Activated B cell treated with CpG ODN at 0.5 μM for 24 hours (primary cell): Measurements from ENCODE around the gene GABPA. TPM values are rescaled to one million over a fixed set of nuclear protein-coding genes. Genes with fewer than 3 reads are reported as not detected.

Experiments
- ATAC-seq: fragments of 200-7000 bp; cut with Tn5 transposase; one replicate; pipeline ENCODE4 v1.10.0; 2021; ENCODE audit warnings: low read depth, mild to moderate bottlenecking, moderate library complexity
- CTCF ChIA-PET: fragments of 350-600 bp; sonication (Branson Sonifier 250); formaldehyde crosslinking; loops from one replicate; lab custom pipeline; 2021; ENCODE audit warnings: antibody characterized with exemption; lab: Charles Lee
- POLR2A ChIA-PET: fragments of 350-600 bp; sonication (Branson Sonifier 250); formaldehyde crosslinking; loops from one replicate; lab custom pipeline; 2021; ENCODE audit warnings: antibody characterized with exemption; lab: Charles Lee
- DNase-seq: peaks from one replicate; pipeline ENCODE4 v3.0.0; 2022
- H3K27ac Mint-ChIP-seq: one replicate; pipeline ENCODE4 v1.8.0; 2020; ENCODE audit warnings: mixed read lengths
- H3K27me3 Mint-ChIP-seq: one replicate; pipeline ENCODE4 v1.8.0; 2021; ENCODE audit warnings: mixed read lengths
- H3K36me3 Mint-ChIP-seq: one replicate; pipeline ENCODE4 v1.8.0; 2021; ENCODE audit warnings: low read depth, mixed read lengths
- H3K4me1 Mint-ChIP-seq: one replicate; pipeline ENCODE4 v1.8.0; 2021; ENCODE audit warnings: mixed read lengths
- H3K4me3 Mint-ChIP-seq: one replicate; pipeline ENCODE4 v1.8.0; 2020; ENCODE audit warnings: mild to moderate bottlenecking, mixed read lengths
- H3K9me3 Mint-ChIP-seq: one replicate; pipeline ENCODE4 v1.8.0; 2020; ENCODE audit warnings: mixed read lengths
- intact Hi-C: fragments of 100-400 bp; cut with micrococcal nuclease; formaldehyde crosslinking; loops from one replicate; pipeline ENCODE4 v1.15.1; 2024
- total RNA-seq: library from RNA; stranded (reverse); gene quantifications from 2 replicates; pipeline ENCODE4 v1.2.3, GENCODE V29; 2022
- TF ChIP-seq, protein P1 (sequence below): fragments of 200-600 bp; IDR thresholded peaks from one replicate; pipeline ENCODE4 v1.8.0; 2022; ENCODE audit warnings: antibody characterized with exemption, mild to moderate bottlenecking

GABPA gene
- total RNA-seq, 1 donor from 2014 or later, result 34.6 TPM

DNA sequence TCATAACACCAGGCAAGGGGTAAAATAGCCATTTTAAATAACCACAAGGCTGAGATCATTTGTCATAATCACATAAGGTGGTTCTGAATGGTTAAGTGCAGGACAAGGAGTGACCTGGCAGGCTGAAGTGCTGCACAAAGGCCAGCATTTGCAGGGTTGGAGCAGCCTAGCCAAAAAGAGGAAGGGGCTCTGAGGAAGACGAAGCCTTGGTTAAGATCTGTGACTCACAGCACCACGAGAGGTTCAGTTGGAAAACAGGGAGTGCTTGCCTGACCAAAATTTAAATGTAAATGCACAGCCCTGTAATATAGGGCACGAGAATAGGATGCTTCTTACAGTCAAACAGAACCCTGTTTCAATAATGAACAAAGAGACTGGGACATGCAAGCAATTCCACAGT is 12.1 kb upstream of the GABPA start:
- no peaks in the 10 kb centered on the region for H3K9me3 Mint-ChIP-seq
- H3K27ac Mint-ChIP-seq, result no peak overlapping the region
- ChIA-PET CTCF (no interaction called here), POLR2A (no interaction called here)
- TF ChIP-seq, protein P1, sequence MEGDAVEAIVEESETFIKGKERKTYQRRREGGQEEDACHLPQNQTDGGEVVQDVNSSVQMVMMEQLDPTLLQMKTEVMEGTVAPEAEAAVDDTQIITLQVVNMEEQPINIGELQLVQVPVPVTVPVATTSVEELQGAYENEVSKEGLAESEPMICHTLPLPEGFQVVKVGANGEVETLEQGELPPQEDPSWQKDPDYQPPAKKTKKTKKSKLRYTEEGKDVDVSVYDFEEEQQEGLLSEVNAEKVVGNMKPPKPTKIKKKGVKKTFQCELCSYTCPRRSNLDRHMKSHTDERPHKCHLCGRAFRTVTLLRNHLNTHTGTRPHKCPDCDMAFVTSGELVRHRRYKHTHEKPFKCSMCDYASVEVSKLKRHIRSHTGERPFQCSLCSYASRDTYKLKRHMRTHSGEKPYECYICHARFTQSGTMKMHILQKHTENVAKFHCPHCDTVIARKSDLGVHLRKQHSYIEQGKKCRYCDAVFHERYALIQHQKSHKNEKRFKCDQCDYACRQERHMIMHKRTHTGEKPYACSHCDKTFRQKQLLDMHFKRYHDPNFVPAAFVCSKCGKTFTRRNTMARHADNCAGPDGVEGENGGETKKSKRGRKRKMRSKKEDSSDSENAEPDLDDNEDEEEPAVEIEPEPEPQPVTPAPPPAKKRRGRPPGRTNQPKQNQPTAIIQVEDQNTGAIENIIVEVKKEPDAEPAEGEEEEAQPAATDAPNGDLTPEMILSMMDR, result no peak
- H3K36me3 Mint-ChIP-seq, result peaks cover 62% of the 10 kb centered on the region
- intact Hi-C loops, result no loop called here
- no peak overlapping the region for H3K4me3 Mint-ChIP-seq
- no peak for DNase-seq
- H3K27me3 Mint-ChIP-seq, result no peaks in the 10 kb centered on the region
- no peak for ATAC-seq
- no peaks in the 10 kb centered on the region for H3K4me1 Mint-ChIP-seq

DNA sequence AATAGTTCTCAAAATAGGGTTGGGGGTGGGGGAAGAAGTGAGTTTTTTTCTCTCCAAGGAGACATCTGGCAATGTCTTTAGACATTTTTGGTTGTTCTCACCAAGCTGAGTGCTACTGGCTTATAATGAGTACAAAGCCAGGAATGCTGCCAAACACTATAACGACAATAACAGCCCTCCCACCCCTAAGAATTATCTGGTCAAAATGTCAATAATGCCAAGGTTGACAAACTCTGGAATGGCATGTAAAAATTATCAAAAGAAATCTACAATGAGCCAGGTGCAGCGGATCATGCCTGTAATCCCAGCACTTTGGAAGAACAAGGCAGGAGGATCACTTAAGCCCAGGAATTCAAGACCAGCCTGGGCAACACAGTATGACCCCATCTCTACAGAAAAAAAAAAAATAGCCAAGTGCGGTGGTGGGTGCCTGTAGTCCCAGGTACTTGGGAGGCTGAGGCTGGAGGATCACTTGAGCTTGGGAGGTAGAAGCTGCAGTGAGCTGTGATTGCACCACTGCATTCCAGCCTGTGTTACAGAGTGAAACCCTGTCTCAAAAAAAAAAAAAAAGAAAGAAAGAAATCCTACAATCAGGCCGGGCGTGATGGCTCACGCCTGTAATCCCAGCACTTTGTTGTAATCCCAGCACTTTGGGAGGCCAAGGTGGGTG is 2.5 kb upstream of the GABPA start:
- POLR2A ChIA-PET, result interaction anchor here (0.6 kb wide), 1 partner anchor 76 kb away, joined by 6 read pairs; no protein-coding TSS in a partner anchor
- DNase-seq (no peak), ATAC-seq (no peak)
- no peaks in the 10 kb centered on the region for H3K9me3 Mint-ChIP-seq
- no peaks in the 10 kb centered on the region for H3K27me3 Mint-ChIP-seq
- CTCF ChIA-PET, result interaction anchor here (1.0 kb wide), 1 partner anchor 124 kb away, joined by 4 read pairs; no protein-coding TSS in a partner anchor
- peaks cover 36% of the 10 kb centered on the region for H3K4me1 Mint-ChIP-seq
- intact Hi-C loops, result no loop called here
- H3K27ac Mint-ChIP-seq, result peak overlapping the region; percentile 41
- H3K36me3 Mint-ChIP-seq, result peaks cover 51% of the 10 kb centered on the region
- H3K4me3 Mint-ChIP-seq, result no peak overlapping the region
- TF ChIP-seq, protein P1, result no peak

DNA sequence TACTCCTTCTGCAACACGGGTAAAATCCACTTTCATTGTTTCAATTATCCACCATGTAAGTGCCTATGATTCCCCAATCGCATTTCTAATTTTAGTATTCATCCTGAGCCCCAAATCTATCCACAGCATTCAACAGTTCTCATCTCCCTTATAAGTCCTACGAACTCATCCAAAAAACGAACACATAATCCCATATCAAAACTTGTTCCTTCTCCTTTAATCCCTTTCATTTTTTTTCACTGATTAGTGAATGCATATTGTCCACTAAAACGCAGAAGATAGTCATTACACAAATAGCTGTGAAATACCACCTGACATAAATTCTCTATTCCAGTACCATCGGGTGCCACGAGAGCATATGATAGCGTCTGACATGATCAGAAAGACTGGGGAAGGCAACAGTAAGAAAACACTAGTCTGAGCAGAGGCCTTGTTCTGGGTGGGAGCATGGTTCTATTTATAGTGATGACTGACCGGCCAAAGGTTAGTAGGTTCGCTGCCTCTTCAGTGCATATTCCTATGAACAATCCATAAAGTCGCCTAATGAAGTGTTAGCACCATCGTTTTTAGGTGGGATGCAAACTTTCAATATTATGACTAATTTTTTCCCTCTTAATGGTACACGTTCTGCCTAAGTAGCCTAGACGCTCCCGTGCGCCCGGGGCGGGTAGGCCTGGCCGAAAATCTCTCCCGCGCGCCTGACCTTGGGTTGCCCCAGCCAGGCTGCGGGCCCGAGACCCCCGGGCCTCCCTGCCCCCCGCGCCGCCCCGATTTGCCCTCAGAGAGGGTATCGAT is 716 bp upstream of the GABPA start:
- ATAC-seq, result no peak

DNA sequence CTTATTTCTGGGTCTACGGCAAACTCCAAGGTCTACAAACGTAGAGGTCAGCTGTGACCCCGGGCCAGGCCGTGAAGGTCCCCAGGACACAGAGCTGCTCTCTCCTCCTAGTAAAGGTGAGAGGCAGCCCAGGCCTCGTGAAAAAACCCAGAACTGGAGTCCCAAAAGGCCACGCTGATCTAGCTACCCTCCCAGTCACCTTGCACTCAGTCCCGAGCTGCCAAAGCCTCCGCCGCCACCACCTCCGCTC is 193 bp upstream of the GABPA start:
- ChIA-PET CTCF (interaction anchor here (1.2 to 1.8 kb wide), 3 partner anchors 126 to 436 kb away, joined by 3 to 11 read pairs (median 3); partner anchors contain the start of gene APP), POLR2A (interaction anchor here (0.6 to 2.2 kb wide), 6 partner anchors 14 to 1793 kb away, joined by 3 to 25 read pairs (median 4); partner anchors contain the start of genes JAM2 and MRPL39)
- Mint-ChIP-seq H3K4me3 (peak overlapping the region; percentile 100), H3K9me3 (no peaks in the 10 kb centered on the region), H3K27ac (peak overlapping the region; percentile 100), H3K27me3 (no peaks in the 10 kb centered on the region), H3K36me3 (peaks cover 36% of the 10 kb centered on the region), H3K4me1 (peaks cover 57% of the 10 kb centered on the region)
- TF ChIP-seq, protein P1, result no peak
- ATAC-seq (no peak), DNase-seq (no peak)
- intact Hi-C loops, result loop anchor here (1.0 kb wide), 6 partner anchors 26 to 277 kb away; partner anchors contain the start of genes JAM2 and MRPL39

More for the DNA sequence above, 716 bp upstream of the GABPA start:
- Mint-ChIP-seq H3K27ac (peak overlapping the region; percentile 100), H3K36me3 (peaks cover 40% of the 10 kb centered on the region), H3K4me3 (peak overlapping the region; percentile 100), H3K27me3 (no peaks in the 10 kb centered on the region), H3K9me3 (no peaks in the 10 kb centered on the region), H3K4me1 (peaks cover 52% of the 10 kb centered on the region)
- ChIA-PET CTCF (interaction anchor here (1.2 to 1.8 kb wide), 3 partner anchors 126 to 436 kb away, joined by 3 to 11 read pairs (median 3); partner anchors contain the start of gene APP), POLR2A (interaction anchor here (0.6 to 2.2 kb wide), 6 partner anchors 15 to 1793 kb away, joined by 3 to 25 read pairs (median 4); partner anchors contain the start of genes JAM2 and MRPL39)
- intact Hi-C loops, result loop anchor here (1.0 kb wide), 6 partner anchors 26 to 277 kb away; partner anchors contain the start of genes JAM2 and MRPL39
- TF ChIP-seq, protein P1, result no peak
- DNase-seq, result no peak
